Left renal cortex interstitium (tissue), 4 donors: ENCODE data around the gene HSDL1. TPM values are rescaled to one million over a fixed set of nuclear protein-coding genes. Genes with fewer than 3 reads are reported as not detected.
"Not testable (repeated sequence)": the region's sequence is repeated elsewhere in the genome, so short reads cannot be mapped to it uniquely, and the experiment has no call there.

ENCODE experiments used
- DNase-seq, 4 donors: peaks; one replicate each; pipeline ENCODE4 v3.0.0-alpha.2; 2013; ENCODE audit warnings: low read depth in 4 of 4, low spot score in 2 of 4, missing footprints in 1 of 4
- polyA plus RNA-seq, 4 donors: library from polyadenylated mRNA; unstranded; fragments of 120-200 nt; gene quantifications; one replicate each; pipeline ENCODE4 v1.2.1, GENCODE V29; 2013; ENCODE audit not compliant: insufficient read length in 4 of 4

HSDL1 gene
- polyA plus RNA-seq, 4 donors, result 44.3 to 47.8 (median 46.3) TPM

GRCh38 chr16:84139628-84140258 lies 5.2 kb downstream of the HSDL1 start:
- no peak for DNase-seq

- peak in 1 of 4 donors; percentile 41 for DNase-seq
These were observed 6.0 kb downstream of the HSDL1 start for GRCh38 chr16:84138824-84139627.

- DNase-seq, result no peak
These were observed 6.5 kb downstream of the HSDL1 start for GRCh38 chr16:84138500-84138823.

GRCh38 chr16:84137769-84138357 lies 7.1 kb downstream of the HSDL1 start:
- DNase-seq, result no peak

- DNase-seq, result no peak
These were observed 7.7 kb downstream of the HSDL1 start for GRCh38 chr16:84137287-84137686.

- no peak for DNase-seq
These were observed 8.4 kb downstream of the HSDL1 start for GRCh38 chr16:84136331-84137125.

- no peak for DNase-seq
These were observed 12.3 kb downstream of the HSDL1 start for GRCh38 chr16:84132527-84133285.

GRCh38 chr16:84131117-84131516 lies 13.9 kb downstream of the HSDL1 start:
- no peak for DNase-seq

- DNase-seq, result no peak
These were observed 20.5 kb downstream of the HSDL1 start for GRCh38 chr16:84124257-84125073.

- no peak for DNase-seq
These were observed 24.0 kb downstream of the HSDL1 start for GRCh38 chr16:84121007-84121406.

- DNase-seq, result no peak
These were observed 25.0 kb downstream of the HSDL1 start for GRCh38 chr16:84120023-84120422.

GRCh38 chr16:84119368-84119767 lies 25.6 kb downstream of the HSDL1 start:
- DNase-seq, result no peak

GRCh38 chr16:84118315-84118714 lies 26.7 kb downstream of the HSDL1 start:
- not testable (repeated sequence) for DNase-seq

GRCh38 chr16:84117494-84117843 lies 27.5 kb downstream of the HSDL1 start:
- DNase-seq, result peak in 3 of 4 donors; percentile 29 to 32 (median 30)

- peak; percentile 87 to 96 (median 94) for DNase-seq
These were observed 28.1 kb downstream of the HSDL1 start, which contains the start of gene MBTPS1 for GRCh38 chr16:84116720-84117493. Gene MBTPS1, minus strand, starts transcription at chr16:84116942. Its CDS starts 15,159 bp downstream, at chr16:84101783.

GRCh38 chr16:84115919-84116719 lies 28.9 kb downstream of the HSDL1 start:
- DNase-seq, result no peak

GRCh38 chr16:84111949-84112348 lies 33.0 kb downstream of the HSDL1 start:
- DNase-seq, result not testable (repeated sequence)

GRCh38 chr16:84111525-84111924 lies 33.5 kb downstream of the HSDL1 start:
- no peak for DNase-seq
